Measurements from ENCODE around the gene CYTH1. TPM values are rescaled to one million over a fixed set of nuclear protein-coding genes. Genes with fewer than 3 reads are reported as not detected.

CYTH1 gene
- total and polyA plus RNA-seq, 8 donors: 36.6 to 96.1 (median 41.3) TPM

DNA sequence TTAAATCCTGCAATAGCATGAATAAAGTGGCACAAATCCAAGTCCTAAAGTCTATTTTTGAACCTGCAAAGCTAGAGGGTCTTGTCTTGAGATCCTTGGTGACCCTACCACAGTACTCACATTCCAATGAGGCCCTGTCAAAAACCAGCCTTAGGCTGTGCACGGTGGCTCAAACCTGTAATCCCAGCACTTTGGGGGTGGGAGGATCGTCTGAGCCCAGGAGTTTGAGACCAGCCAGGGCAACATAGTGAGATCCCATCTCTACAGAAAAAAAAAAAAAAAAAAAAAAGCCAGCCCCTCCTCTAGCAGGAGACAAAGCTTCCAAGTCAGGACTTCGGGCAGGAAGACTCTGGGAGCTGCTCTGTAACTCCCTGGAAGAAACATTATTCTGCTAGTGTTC, 16.3 kb downstream of the CYTH1 start:
- Histone ChIP-seq H3K4me3 (no peak overlapping the region), H3K27ac (no peak overlapping the region), H3K36me3 (no peaks in the 10 kb centered on the region), H3K27me3 (no peaks in the 10 kb centered on the region), H3K9me3 (no peaks in the 10 kb centered on the region), H3K4me1 (peaks cover 4 to 76% of the 10 kb centered on the region in 2 donors)
- ATAC-seq: no peak
- TF ChIP-seq, protein P1, sequence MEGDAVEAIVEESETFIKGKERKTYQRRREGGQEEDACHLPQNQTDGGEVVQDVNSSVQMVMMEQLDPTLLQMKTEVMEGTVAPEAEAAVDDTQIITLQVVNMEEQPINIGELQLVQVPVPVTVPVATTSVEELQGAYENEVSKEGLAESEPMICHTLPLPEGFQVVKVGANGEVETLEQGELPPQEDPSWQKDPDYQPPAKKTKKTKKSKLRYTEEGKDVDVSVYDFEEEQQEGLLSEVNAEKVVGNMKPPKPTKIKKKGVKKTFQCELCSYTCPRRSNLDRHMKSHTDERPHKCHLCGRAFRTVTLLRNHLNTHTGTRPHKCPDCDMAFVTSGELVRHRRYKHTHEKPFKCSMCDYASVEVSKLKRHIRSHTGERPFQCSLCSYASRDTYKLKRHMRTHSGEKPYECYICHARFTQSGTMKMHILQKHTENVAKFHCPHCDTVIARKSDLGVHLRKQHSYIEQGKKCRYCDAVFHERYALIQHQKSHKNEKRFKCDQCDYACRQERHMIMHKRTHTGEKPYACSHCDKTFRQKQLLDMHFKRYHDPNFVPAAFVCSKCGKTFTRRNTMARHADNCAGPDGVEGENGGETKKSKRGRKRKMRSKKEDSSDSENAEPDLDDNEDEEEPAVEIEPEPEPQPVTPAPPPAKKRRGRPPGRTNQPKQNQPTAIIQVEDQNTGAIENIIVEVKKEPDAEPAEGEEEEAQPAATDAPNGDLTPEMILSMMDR (IDR thresholded peaks at IDR 0.05): no peak
- intact Hi-C loops (cut with DNase I): no loop called here
- DNase-seq: no peak

DNA sequence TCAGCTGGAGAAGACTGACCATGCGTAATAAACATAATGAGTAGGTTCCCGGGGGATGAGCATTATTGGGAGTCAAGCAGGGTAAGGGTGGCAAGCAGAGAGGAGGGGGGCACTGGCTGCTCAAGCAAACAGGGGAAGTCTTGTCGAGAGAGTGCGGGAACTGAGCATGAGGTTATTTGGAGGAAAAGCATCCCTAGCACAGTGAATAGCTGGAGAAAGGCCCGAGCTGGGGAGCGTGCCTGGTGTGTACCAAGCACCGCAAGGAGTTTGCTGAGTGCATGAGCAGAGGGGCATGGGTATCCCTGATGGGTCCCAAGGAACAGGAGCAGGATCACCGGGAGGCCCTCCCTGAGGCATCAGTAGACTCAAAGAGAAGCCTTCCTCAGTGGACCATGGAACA, 17.2 kb downstream of the CYTH1 start:
- Histone ChIP-seq H3K27me3 (no peaks in the 10 kb centered on the region), H3K27ac (no peak overlapping the region), H3K4me1 (peaks cover 4 to 83% of the 10 kb centered on the region in 2 donors), H3K4me3 (no peak overlapping the region), H3K9me3 (no peaks in the 10 kb centered on the region), H3K36me3 (no peaks in the 10 kb centered on the region)
- intact Hi-C loops (cut with DNase I): no loop called here
- DNase-seq: no peak
- no peak for ATAC-seq
- TF ChIP-seq, protein P1 (IDR thresholded peaks at IDR 0.05): no peak

DNA sequence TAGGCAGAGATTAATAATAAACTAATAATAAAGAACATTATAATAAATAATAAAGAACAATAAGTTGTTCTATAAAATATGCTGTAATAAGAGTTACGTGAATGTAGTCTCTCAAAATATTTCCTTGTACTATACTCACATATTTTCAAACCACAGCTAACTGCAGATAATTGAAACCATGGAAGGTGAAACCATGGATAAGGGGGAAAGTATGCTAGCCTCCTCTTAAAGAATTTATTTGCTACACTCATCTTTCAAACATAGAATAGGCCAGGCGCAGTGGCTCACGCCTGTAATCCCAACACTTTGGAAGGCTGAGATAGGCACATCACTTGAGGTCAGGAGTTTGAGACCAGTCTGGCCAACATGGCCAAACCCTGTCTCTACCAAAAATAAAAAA, 18.5 kb downstream of the CYTH1 start:
- TF ChIP-seq, protein P1 (IDR thresholded peaks at IDR 0.05): no peak
- Histone ChIP-seq H3K27me3 (no peaks in the 10 kb centered on the region), H3K4me1 (peaks cover 9 to 87% of the 10 kb centered on the region in 2 donors)

DNA sequence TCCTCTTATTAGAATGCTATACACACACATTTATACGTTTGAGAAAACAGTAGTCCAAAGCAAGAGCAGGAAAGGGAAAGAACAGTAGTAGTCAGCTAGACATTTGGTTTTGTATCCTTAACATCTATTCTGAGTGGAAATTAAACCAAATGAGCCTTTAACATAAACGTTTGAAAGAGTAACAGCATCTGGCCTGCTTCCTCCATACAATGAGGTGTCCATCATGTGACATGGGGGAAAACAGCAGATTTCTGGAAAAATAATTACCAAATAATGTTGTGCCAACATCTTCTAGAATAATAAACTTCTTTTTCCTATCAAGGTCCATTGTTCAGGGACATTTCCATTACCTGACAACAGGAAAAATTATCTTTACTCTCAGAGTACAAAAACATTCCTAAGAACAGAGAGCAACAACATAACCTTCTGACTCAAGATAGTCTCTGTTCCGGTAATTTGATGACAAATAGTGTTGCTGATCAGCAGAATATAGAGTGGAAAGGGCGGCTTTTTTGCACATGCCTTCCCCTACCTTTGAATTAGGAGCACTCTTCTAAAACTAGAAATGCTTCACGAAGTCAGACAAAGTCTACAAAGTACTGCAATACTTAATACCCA, 20.2 kb downstream of the CYTH1 start:
- ATAC-seq (no peak), DNase-seq (no peak)

More for the DNA sequence above, 18.5 kb downstream of the CYTH1 start:
- H3K4me3 ChIP-seq: no peak overlapping the region
- H3K9me3 ChIP-seq: no peaks in the 10 kb centered on the region
- ATAC-seq (no peak), DNase-seq (no peak)
- intact Hi-C loops (cut with DNase I): no loop called here
- no peak overlapping the region for H3K27ac ChIP-seq
- H3K36me3 ChIP-seq: no peaks in the 10 kb centered on the region

DNA sequence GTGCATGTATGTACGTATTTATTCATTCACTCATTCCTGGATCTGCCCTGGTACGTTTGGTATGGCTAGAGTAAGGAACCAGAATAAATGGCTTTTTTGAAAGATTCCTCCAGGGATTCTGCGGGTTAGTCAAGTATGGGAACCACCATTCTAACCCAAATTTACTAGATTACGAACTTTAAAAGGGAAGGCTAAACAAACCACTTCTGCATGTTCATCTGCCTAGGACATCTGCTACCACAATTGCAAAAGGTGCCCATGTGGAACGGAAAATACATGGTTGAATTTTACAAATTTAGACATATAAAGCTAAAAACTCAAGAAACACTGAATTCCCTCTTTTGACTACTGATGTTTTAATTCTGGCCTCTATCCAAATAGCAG, 22.1 kb downstream of the CYTH1 start:
- ATAC-seq: no peak
- no peaks in the 10 kb centered on the region for H3K36me3 ChIP-seq
- peak overlapping the region; percentile 40 to 89 for H3K27ac ChIP-seq
- H3K4me3 ChIP-seq: no peak overlapping the region
- no peaks in the 10 kb centered on the region for H3K9me3 ChIP-seq
- DNase-seq: no peak
- intact Hi-C loops (cut with DNase I): no loop called here
- TF ChIP-seq, protein P1 (IDR thresholded peaks at IDR 0.05): no peak
- H3K4me1 ChIP-seq: peaks cover 5 to 89% of the 10 kb centered on the region in 2 donors
- H3K27me3 ChIP-seq: no peaks in the 10 kb centered on the region

More for the DNA sequence above, 20.2 kb downstream of the CYTH1 start:
- Histone ChIP-seq H3K27me3 (no peaks in the 10 kb centered on the region), H3K36me3 (no peaks in the 10 kb centered on the region), H3K4me3 (no peak overlapping the region), H3K9me3 (no peaks in the 10 kb centered on the region), H3K4me1 (peaks cover 9 to 88% of the 10 kb centered on the region in 2 donors), H3K27ac (peak overlapping the region; percentile 7 to 61)
- TF ChIP-seq, protein P1 (IDR thresholded peaks at IDR 0.05): no peak
- intact Hi-C loops (cut with DNase I): no loop called here

All from left lung (tissue), 10 donors.